Non-pigmented ciliary epithelial cell (primary cell): Measurements from ENCODE around the gene RSPH4A.
"Not testable (repeated sequence)": the region's sequence is repeated elsewhere in the genome, so short reads cannot be mapped to it uniquely, and the experiment has no call there.

ENCODE experiments used
- DNase-seq: peaks from one replicate; pipeline ENCODE4 v3.0.0-alpha.2; 2010; ENCODE audit warnings: low read depth

Gene RSPH4A

GRCh38 chr6:116625872-116626271, 9.6 kb downstream of the RSPH4A start:
- no peak for DNase-seq

DNA sequence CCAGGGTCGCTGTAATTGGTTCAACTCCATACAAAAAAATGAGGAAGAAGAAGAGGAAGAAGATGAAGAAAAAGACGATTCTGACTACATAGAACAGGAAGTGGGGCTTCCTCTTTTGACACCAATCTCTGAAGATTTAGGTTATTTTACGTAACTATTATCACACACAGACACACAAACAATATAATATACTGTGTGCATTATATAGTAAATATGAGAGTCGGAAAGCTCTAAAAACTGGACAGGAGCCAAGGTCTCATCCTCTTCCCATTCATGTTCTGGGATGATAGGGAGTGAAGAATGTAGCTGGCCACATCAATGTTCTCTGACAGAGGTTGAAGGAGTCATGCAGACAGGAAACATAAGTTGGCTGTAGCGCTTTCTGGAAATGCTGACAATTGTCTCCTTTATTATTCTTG, 13.3 kb downstream of the RSPH4A start:
- no peak for DNase-seq

DNA sequence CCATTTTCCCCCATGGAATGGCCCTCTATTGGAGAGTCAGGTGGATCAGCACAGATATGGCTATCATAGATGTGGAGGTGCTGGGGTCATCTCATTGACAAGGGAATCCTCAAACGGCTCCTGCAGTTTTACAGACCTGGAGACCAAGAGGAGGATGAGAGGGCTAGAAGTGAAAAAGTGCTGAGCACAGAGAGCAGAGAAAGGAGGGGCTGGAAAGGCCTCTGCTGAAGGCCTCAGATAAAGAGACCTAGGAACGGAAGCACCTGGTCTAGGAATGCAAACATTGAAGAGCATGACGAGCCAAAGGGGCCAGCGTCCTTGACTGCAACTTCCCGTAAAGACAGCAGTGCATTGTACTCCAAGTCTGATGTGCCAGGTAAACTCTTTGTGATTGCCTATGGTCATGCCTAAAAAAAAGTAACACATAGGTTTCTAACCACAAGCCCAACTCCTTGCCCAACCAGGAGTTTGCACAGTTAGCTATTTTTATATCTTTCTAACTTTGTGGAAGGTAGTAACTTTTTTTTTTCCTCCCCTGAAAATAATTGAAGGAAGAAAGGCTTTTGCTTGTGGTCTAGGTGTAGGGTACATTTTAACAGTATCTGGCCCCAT, 15.2 kb downstream of the RSPH4A start:
- DNase-seq: no peak

DNA sequence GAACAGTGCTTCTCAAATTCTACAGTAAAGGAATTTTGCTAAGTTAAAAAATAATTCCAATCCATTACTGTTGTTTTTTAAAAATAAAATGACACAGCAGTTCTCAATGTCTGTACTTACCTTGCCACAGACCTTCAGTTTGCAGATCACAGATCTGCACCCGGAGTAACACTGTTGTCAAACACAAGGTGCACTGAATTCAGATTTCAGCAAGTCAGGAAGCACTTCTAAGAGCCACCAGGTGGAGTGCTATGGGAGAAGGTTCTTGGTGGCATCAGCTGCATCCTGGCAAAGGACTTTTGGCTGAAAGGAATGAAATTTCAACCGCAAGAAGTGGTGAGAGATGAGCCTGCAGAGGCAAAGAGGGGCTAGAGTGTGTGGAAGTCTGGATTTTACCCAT, 17.4 kb downstream of the RSPH4A start:
- DNase-seq: no peak

DNA sequence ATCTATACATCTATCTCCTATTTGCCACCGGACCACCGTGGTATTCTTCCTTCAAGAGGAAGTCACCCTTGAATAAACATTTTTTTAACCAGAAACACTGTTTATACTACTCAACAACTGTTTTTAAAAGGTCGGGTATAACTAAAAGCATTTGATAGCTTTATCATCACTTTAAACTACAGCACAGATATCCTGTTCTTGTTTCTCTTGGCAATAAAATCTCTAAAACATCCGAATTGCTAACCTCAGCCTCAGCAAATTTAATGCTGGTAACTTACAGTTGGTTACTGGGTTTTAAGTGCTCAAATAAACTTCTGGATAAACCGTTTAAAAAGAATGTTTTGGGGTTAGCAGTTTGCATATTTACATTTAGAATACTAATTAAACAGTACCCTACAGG, 31.9 kb downstream of the RSPH4A start:
- DNase-seq: no peak

- DNase-seq: no peak
Measured at GRCh38 chr6:116649129-116649528, 32.9 kb downstream of the RSPH4A start.

DNA sequence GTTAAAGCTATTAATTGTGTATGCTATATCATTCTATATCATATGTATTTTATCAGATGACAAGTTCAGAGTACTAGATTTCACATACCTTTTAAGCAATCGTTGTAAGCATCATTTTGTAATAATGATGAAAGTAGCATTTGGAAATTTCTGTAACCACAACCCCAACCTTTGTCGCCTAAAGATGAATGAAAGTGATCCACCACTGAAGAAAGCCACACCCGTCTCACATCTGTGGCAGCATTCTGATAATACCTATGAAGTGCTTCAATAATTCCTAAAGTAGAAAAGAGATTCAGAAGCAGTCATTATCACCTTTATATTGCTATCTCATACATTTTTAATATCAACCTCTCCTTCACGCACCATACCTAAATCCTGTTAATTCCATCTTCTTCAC, 35.6 kb downstream of the RSPH4A start:
- DNase-seq: no peak

DNA sequence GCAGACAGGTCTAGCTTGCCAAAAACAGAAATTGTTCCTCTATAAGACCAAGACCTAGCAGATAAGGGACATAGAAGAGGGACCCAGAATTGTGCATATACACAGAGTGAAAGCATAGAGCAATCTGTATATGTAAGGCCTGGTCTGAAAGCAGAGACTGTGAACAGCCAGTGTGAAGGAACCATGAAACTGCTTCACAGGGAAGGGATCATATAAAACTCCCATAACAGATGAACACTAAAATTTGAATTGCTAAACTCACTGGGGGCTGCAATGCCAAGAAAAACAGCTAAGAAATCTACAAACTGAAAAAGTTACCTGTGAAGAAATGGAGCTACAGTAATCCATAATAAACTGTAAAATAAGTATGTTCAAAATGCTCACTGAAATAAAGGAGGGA, 45.3 kb downstream of the RSPH4A start:
- no peak for DNase-seq

DNA sequence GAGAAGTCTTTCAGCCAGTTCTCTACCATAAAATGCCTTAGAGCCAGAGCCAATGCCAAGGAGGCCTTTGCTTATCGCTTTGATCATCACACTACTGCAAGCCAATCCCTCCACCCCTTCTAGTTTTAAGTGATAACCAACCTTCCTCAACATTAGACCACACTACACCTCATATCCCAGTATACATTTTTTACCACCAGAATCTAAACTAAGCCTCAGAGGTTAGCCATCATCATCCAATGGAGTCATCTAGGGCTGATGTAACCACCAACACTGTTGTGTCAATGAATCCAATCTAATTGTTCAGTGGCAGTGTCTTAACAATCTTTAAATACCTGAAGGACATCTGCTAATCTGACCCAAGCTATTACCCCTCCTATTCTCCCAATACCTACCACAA, 45.9 kb downstream of the RSPH4A start:
- DNase-seq: no peak

GRCh38 chr6:116663308-116663707, 47.0 kb downstream of the RSPH4A start:
- DNase-seq: no peak

DNA sequence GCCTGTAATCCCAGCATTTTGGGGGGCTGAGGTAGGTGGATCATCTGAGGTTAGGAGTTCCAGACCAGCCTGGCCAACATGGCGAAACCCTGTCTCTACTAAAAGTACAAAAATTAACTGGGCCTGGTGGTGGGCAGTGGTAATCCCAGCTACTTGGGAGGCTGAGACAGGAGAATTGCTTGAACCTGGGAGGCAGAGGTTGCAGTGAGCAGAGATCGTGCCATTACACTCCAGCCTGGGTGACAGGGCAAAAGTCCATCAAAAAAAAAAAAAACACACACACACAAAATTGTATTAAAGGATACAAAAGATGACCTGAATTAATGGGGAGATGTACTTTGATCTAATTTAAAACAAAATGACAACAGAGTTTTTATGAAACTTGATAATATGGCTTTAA, 47.9 kb downstream of the RSPH4A start:
- DNase-seq: not testable (repeated sequence)

GRCh38 chr6:116665464-116665863, 49.2 kb downstream of the RSPH4A start:
- no peak for DNase-seq

DNA sequence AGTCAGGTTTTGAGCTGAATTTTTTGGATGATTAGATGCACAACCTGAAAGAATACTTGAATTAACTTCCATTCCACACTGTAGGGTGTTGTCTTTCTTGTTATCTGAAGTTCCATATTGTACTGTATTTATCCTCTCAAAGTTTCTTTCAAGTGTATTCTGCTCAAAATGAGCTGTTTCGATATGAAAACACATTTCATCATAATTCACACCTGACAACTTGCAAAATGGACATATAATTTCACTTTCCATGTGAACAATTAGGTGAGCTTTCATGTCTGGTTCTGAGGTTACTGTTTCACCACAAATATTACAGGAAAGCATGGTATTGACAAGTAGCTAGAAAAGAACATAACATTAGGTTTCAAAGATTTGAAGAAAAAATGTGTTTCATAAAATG, 50.6 kb downstream of the RSPH4A start:
- DNase-seq: no peak

DNA sequence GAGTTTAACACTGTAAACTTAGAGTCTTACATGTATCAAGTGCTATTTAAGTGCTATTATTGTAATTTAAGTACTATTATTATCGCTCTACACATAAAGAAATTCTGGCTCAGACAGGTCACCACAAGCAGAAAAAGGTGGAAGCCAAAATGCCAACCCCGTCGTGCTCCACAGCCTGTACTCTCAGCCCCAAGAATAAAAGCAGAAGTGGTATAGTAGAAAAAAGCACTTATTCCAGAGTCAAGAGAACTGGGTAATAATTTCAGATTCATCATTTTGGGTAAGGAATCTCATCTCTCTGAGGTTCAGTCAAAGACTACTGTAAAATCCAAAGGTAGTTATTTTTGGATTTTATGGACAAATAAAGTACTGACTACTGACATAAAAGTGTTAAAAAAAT, 51.3 kb downstream of the RSPH4A start:
- no peak for DNase-seq

DNA sequence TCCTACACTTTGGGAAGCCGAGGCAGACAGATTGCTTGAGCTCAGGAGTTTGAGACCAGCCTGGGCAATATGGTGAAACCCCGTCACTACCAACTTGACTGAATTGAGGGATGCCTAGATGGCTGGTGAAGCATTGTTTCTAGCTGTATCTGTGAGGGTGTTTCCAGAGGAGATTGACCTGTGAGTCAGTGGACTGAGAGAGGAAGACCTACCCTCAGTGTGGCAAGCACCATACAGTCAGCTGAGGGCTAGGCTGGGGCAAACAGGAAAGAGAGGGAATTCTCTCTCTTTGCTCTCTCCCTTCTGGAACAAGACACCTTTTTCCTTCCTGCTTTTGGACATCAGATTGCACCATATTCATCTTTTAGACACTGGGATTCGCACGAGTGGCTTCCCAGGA, 56.0 kb downstream of the RSPH4A start:
- DNase-seq: no peak

GRCh38 chr6:116676021-116676420, 59.7 kb downstream of the RSPH4A start:
- DNase-seq: no peak

- DNase-seq: peak; percentile 46
Measured at GRCh38 chr6:116680880-116681672, 64.8 kb downstream of the RSPH4A start, which contains the start of gene KPNA5. Gene KPNA5 (plus strand): TSS chr6:116681211. CDS start chr6:116681335, 124 bp downstream.

- DNase-seq: peak; percentile 17
Measured at GRCh38 chr6:116682334-116682712, 66.0 kb downstream of the RSPH4A start.
